SK-N-SH treated with all-trans-retinoic acid at 6 μM for 48 hours (cell line): ENCODE data around the gene B4GALT1.
A peak's percentile ranks its signal among the peaks of the same experiment; 100 is the strongest.

ENCODE experiments used
- ATAC-seq: fragments of 200-7000 bp; cut with Tn5 transposase; 3 replicates; pipeline ENCODE4 v1.9.1; 2020; ENCODE audit warnings: mild to moderate bottlenecking, moderate library complexity
- ARNTL ChIP-seq: fragments of 450-650 bp; formaldehyde crosslinking; IDR thresholded peaks from 2 replicates; pipeline ENCODE4 v1.5.0; 2020; ENCODE audit warnings: low read depth, mild to moderate bottlenecking, moderate library complexity, borderline replicate concordance
- BACH2 ChIP-seq: fragments of 250-450 bp; sonication (Bioruptor Pico); IDR thresholded peaks from 2 replicates; pipeline ENCODE4 v1.9.0; 2021; ENCODE audit warnings: mild to moderate bottlenecking, borderline replicate concordance
- CSDC2 ChIP-seq: fragments of 250-450 bp; sonication (Bioruptor Pico); IDR thresholded peaks from 2 replicates; pipeline ENCODE4 v1.5.0; 2020; ENCODE audit warnings: mild to moderate bottlenecking, moderate library complexity
- ESRRG ChIP-seq: fragments of 250-450 bp; sonication (Bioruptor Pico); IDR thresholded peaks from 2 replicates; pipeline ENCODE4 v1.6.1; 2021; ENCODE audit warnings: mild to moderate bottlenecking
- GLIS3 ChIP-seq: fragments of 250-450 bp; sonication (Bioruptor Pico); IDR thresholded peaks from 2 replicates; pipeline ENCODE4 v1.5.0; 2020; ENCODE audit warnings: mild to moderate bottlenecking, moderate library complexity
- ISL1 ChIP-seq: fragments of 250-450 bp; sonication (Bioruptor Pico); IDR thresholded peaks from 2 replicates; pipeline ENCODE4 v2.1.2; 2022; ENCODE audit warnings: mild to moderate bottlenecking, moderate library complexity
- PPARA ChIP-seq: fragments of 250-450 bp; sonication (Bioruptor Pico); IDR thresholded peaks from 2 replicates; pipeline ENCODE4 v1.5.0; 2020; ENCODE audit warnings: mild to moderate bottlenecking, borderline replicate concordance
- RARB ChIP-seq: fragments of 250-450 bp; sonication (Bioruptor Pico); IDR thresholded peaks from 2 replicates; pipeline ENCODE4 v1.8.0; 2021; ENCODE audit warnings: mild to moderate bottlenecking, moderate library complexity
- SNAI2 ChIP-seq: fragments of 250-450 bp; sonication (Bioruptor Pico); IDR thresholded peaks from 2 replicates; pipeline ENCODE4 v1.5.0; 2020; ENCODE audit warnings: mild to moderate bottlenecking, moderate library complexity
- TCF4 ChIP-seq: fragments of 250-450 bp; sonication (Bioruptor Pico); IDR thresholded peaks from 2 replicates; pipeline ENCODE4 v1.8.0; 2021; ENCODE audit warnings: mild to moderate bottlenecking, moderate library complexity, borderline replicate concordance
- TOX ChIP-seq: fragments of 250-450 bp; sonication (Bioruptor Pico); IDR thresholded peaks from 2 replicates; pipeline ENCODE4 v1.8.0; 2021; ENCODE audit warnings: mild to moderate bottlenecking, moderate library complexity, borderline replicate concordance
- ZC3H10 ChIP-seq: fragments of 250-450 bp; sonication (Bioruptor Pico); IDR thresholded peaks from 2 replicates; pipeline ENCODE4 v1.5.1; 2021; ENCODE audit warnings: mild to moderate bottlenecking, moderate library complexity
- ZFP3 ChIP-seq: fragments of 250-450 bp; sonication (Bioruptor Pico); IDR thresholded peaks from 2 replicates; pipeline ENCODE4 v1.5.0; 2020; ENCODE audit warnings: mild to moderate bottlenecking, moderate library complexity
- ZFP30 ChIP-seq: fragments of 450-650 bp; formaldehyde crosslinking; IDR thresholded peaks from 2 replicates; pipeline ENCODE4 v1.5.0; 2022; ENCODE audit warnings: mild to moderate bottlenecking, moderate library complexity
- ZNF565 ChIP-seq: fragments of 450-650 bp; formaldehyde crosslinking; conservative IDR thresholded peaks from 2 replicates; pipeline ENCODE4 v1.5.0; 2020; ENCODE audit warnings: low read depth, mild to moderate bottlenecking, moderate library complexity
- ZNF70 ChIP-seq: fragments of 450-650 bp; formaldehyde crosslinking; IDR thresholded peaks from 2 replicates; pipeline ENCODE4 v1.5.0; 2020; ENCODE audit warnings: mild to moderate bottlenecking, moderate library complexity
- ZNF8 ChIP-seq: fragments of 450-650 bp; formaldehyde crosslinking; IDR thresholded peaks from 2 replicates; pipeline ENCODE4 v1.5.0; 2020; ENCODE audit warnings: mild to moderate bottlenecking, moderate library complexity
- TF ChIP-seq, protein P1 (sequence below): fragments of 250-450 bp; sonication (Bioruptor Pico); IDR thresholded peaks from 2 replicates; pipeline ENCODE4 v1.5.1; 2021; ENCODE audit warnings: mild to moderate bottlenecking, moderate library complexity
- TF ChIP-seq, protein P2 (sequence below): fragments of 250-450 bp; sonication (Bioruptor Pico); IDR thresholded peaks from 2 replicates; pipeline ENCODE4 v1.5.1; 2020; ENCODE audit warnings: low read depth, mild to moderate bottlenecking, moderate library complexity
- TF ChIP-seq, protein P3 (sequence below): fragments of 250-450 bp; sonication (Bioruptor Pico); IDR thresholded peaks from 2 replicates; pipeline ENCODE4 v1.8.0; 2020; ENCODE audit warnings: mild to moderate bottlenecking, moderate library complexity, borderline replicate concordance
- TF ChIP-seq, protein P4 (sequence below): fragments of 250-450 bp; sonication (Bioruptor Pico); IDR thresholded peaks from 2 replicates; pipeline ENCODE4 v1.8.0; 2021; ENCODE audit warnings: low read depth, mild to moderate bottlenecking, moderate library complexity, borderline replicate concordance

The B4GALT1 gene

DNA sequence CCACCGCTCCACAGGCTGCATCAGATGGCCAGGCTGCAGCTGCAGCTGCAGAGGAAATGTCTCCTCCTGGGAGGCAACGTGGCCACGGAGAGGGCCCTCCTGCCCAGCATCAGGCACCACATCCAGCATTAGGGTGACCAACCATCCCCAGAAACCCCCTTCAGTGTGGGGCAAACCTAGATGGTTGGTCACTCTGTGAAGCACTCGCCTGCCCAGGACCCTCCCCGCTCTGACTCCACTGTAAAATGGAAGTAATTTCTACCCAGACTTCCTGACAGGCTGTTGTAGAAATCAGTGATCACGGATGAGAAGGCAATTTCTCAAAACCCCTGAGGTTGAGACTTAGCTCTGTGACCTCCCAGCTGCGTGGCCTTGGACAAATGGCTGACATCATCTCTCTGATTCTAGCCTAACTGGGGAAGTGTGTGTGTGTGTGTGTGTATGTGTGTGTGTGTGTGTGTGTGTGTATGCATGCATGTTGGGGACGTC is 31.6 kb downstream of the B4GALT1 start:
- ATAC-seq = no peak
- TF ChIP-seq TOX (CRISPR knock-in tag) (no peak), ISL1 (CRISPR knock-in tag) (no peak)
- TF ChIP-seq, protein P1, sequence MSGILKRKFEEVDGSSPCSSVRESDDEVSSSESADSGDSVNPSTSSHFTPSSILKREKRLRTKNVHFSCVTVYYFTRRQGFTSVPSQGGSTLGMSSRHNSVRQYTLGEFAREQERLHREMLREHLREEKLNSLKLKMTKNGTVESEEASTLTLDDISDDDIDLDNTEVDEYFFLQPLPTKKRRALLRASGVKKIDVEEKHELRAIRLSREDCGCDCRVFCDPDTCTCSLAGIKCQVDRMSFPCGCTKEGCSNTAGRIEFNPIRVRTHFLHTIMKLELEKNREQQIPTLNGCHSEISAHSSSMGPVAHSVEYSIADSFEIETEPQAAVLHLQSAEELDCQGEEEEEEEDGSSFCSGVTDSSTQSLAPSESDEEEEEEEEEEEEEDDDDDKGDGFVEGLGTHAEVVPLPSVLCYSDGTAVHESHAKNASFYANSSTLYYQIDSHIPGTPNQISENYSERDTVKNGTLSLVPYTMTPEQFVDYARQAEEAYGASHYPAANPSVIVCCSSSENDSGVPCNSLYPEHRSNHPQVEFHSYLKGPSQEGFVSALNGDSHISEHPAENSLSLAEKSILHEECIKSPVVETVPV (CRISPR knock-in tag) = no peak

DNA sequence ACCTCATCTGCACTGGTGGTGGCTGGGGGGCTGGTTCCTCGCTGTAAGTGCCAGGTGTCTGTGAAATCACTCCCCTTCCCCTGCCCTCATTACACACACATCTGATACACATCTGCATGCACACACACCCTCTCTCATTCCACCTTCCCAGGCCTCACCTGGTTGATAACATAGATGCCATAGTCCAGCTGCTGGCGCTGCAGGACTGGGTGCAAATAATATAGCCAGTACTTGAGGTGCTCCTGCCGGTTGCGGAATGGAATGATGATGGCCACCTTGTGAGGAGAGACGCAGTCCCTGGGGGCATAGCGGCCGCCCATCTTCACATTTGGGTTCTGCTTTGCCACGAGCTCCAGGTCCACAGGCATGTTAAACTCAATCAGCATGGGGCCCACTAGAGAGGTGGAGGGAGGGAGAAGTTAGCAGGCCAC is 32.1 kb downstream of the B4GALT1 start:
- no peak for ATAC-seq
- TF ChIP-seq RARB (CRISPR knock-in tag) (no peak), BACH2 (no peak), ZFP30 (no peak), TCF4 (CRISPR knock-in tag) (no peak), ESRRG (no peak), ZFP3 (no peak), GLIS3 (CRISPR knock-in tag) (no peak), CSDC2 (CRISPR knock-in tag) (no peak), ARNTL (CRISPR knock-in tag) (no peak), TOX (CRISPR knock-in tag) (no peak)
- TF ChIP-seq, protein P2, sequence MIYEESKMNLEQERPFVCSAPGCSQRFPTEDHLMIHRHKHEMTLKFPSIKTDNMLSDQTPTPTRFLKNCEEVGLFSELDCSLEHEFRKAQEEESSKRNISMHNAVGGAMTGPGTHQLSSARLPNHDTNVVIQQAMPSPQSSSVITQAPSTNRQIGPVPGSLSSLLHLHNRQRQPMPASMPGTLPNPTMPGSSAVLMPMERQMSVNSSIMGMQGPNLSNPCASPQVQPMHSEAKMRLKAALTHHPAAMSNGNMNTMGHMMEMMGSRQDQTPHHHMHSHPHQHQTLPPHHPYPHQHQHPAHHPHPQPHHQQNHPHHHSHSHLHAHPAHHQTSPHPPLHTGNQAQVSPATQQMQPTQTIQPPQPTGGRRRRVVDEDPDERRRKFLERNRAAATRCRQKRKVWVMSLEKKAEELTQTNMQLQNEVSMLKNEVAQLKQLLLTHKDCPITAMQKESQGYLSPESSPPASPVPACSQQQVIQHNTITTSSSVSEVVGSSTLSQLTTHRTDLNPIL = no peak

DNA sequence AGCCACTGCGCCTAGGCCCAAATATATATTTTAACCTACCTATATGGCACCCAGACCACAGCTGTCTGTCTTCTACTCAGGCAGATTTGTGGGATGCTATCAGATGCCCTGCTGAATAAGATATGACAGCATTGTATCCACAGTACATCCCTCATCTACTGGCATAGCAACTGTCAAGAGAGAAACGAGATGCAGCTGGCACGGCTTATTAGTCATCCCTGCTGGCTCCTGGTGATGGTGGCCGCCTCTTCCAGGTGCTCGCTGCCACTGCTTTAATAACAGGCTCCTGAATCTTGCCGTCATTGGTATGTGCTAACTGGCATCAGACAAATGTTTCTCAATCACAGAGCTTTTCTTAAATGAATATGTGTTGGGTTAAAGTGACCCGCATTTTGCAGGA is 34.0 kb downstream of the B4GALT1 start:
- TF ChIP-seq ARNTL (CRISPR knock-in tag) (no peak), RARB (CRISPR knock-in tag) (no peak), ZNF70 (CRISPR knock-in tag) (no peak), CSDC2 (CRISPR knock-in tag) (no peak), ZNF565 (CRISPR knock-in tag) (no peak), ZFP3 (no peak), TOX (CRISPR knock-in tag) (no peak), ZC3H10 (no peak), GLIS3 (CRISPR knock-in tag) (no peak), SNAI2 (CRISPR knock-in tag) (no peak), PPARA (no peak), ESRRG (no peak)
- TF ChIP-seq, protein P3, sequence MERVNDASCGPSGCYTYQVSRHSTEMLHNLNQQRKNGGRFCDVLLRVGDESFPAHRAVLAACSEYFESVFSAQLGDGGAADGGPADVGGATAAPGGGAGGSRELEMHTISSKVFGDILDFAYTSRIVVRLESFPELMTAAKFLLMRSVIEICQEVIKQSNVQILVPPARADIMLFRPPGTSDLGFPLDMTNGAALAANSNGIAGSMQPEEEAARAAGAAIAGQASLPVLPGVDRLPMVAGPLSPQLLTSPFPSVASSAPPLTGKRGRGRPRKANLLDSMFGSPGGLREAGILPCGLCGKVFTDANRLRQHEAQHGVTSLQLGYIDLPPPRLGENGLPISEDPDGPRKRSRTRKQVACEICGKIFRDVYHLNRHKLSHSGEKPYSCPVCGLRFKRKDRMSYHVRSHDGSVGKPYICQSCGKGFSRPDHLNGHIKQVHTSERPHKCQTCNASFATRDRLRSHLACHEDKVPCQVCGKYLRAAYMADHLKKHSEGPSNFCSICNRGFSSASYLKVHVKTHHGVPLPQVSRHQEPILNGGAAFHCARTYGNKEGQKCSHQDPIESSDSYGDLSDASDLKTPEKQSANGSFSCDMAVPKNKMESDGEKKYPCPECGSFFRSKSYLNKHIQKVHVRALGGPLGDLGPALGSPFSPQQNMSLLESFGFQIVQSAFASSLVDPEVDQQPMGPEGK (CRISPR knock-in tag) = no peak
- TF ChIP-seq, protein P2 = no peak
- TF ChIP-seq, protein P4, sequence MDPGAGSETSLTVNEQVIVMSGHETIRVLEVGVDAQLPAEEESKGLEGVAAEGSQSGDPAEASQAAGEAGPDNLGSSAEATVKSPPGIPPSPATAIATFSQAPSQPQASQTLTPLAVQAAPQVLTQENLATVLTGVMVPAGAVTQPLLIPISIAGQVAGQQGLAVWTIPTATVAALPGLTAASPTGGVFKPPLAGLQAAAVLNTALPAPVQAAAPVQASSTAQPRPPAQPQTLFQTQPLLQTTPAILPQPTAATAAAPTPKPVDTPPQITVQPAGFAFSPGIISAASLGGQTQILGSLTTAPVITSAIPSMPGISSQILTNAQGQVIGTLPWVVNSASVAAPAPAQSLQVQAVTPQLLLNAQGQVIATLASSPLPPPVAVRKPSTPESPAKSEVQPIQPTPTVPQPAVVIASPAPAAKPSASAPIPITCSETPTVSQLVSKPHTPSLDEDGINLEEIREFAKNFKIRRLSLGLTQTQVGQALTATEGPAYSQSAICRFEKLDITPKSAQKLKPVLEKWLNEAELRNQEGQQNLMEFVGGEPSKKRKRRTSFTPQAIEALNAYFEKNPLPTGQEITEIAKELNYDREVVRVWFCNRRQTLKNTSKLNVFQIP (CRISPR knock-in tag) = no peak
- ATAC-seq = peak; percentile 62

DNA sequence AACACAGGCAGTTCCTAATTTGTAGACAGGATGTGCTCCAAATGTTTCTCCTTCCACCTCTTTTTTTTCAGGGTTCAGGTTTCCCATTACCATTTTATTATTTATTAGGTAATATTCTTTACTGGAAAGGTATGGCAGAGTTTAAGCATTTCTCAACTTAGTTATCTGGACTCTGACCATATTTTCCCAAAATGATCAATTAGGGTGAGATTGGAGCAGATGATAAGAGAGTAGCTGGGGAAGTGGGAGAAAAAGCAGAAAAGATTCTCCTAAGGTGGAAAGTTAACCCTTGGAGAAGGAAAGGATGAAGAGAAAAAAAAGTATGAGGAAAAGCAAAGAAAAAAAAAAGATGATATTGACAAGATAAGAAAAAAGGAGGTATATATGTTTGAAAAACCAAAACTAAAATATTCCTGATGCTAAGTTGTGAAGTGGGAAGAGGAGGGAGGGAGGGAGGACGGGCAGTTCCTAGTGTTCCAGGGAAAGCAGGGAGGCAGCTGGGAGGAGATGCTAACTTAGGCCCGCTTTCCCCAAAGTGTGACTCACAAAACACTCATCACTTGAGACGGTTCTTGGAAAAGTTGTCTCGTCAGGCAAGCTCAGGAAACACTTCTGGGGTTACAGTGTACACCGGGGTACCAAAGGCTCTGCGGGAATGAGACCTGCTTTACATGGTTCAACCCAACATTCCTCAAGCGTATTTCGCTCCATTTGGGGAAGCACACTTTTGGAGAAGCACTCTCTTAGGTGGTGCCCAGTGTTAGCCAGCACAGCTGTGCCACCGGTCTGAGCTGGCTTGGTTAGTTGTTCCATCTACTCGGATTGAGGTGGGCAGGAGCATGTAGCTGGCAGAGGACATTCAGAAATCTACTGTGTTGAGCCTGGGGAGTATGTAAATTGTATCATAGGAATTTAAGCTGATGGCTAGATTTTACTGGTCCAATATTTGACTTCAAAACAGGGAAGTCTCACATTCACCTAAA is 35.1 kb downstream of the B4GALT1 start:
- ATAC-seq = peak; percentile 77
- TF ChIP-seq, protein P2 = no peak
- no peak for TF ChIP-seq PPARA
- no peak for TF ChIP-seq TCF4 (CRISPR knock-in tag)
- TF ChIP-seq, protein P3 (CRISPR knock-in tag) = no peak
- TF ChIP-seq TOX (CRISPR knock-in tag) = no peak
- TF ChIP-seq GLIS3 (CRISPR knock-in tag) = no peak
- TF ChIP-seq ESRRG = no peak
- no peak for TF ChIP-seq ZNF8 (CRISPR knock-in tag)
- no peak for TF ChIP-seq RARB (CRISPR knock-in tag)
- no peak for TF ChIP-seq ZFP30
- TF ChIP-seq BACH2 = no peak
- TF ChIP-seq ZFP3 = no peak
- TF ChIP-seq SNAI2 (CRISPR knock-in tag) = no peak
- no peak for TF ChIP-seq ZC3H10
